ENCODE measurements around the gene NUDT14. TPM values are rescaled to one million over a fixed set of nuclear protein-coding genes. Genes with fewer than 3 reads are reported as not detected.

Gene NUDT14
- total and polyA plus RNA-seq, 2 of the 8 experiments (the other 6 are each of a cell fraction or from before 2014, with no cell fraction given): 25.5 to 33.3 TPM

DNA sequence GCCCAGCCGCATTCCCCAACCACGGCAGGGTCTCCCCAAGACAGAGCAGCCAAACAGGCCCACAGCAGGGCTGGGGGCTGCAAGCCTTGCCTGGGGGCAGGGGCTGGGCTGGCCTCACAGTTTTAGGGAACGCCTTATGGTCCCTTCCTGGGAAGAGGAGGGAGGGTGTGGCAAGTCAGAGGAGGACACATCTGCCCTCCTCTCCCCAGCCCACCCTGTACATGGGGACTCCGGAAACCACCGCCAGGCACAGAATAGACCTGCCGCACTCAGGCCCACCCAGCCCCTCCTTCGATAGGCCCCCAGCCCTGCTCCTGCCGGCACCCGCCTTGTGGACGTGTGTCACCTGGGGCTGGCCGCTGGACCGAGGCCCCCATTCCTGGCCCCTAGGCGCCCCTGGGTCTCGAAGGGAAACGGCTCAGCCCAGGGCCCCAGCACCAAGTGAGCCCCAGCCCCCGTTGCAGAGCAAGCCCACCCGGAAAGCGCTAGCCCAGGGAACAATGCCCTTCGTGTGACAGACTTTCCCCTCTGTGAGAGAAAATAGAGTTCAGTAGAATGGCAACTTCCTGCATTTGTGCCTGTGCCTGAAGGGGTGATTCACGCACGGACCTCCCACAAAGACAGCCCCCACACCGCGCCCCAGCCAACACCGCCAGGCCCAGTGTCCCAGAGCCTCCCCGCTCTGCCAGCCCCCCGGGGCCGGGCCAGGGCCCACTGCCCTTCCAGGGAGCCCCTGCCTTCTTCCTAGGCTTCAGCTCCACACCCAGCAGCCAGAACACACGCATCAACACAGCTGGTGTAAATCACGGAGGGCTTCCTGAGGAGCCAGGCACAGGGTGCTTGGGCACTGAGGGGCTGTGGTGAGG is 12.0 kb upstream of the NUDT14 start:
- no peak overlapping the region for H2BK120ac ChIP-seq (replicated peaks; ENCODE audit: low read depth, low read length)
- peak overlapping the region; percentile 11; the same call in 1 of the 2 replicates for H4K8ac ChIP-seq (ENCODE audit: extremely low read depth, insufficient read depth, low read length)
- peak overlapping the region; percentile 94 for H3K4ac ChIP-seq (replicated peaks; ENCODE audit: insufficient read length, low read depth, low read length)
- no peak overlapping the region for H2AFZ ChIP-seq (ENCODE audit: low read length)
- H3K79me2 ChIP-seq (ENCODE audit: control insufficient read depth in 1 of 2, insufficient read depth in 2 of 2, low read length in 2 of 2): no peaks in the 10 kb centered on the region
- no peaks in the 10 kb centered on the region for H3K79me1 ChIP-seq (ENCODE audit: low read depth, low read length)
- H3K9ac ChIP-seq (replicated peaks in 1 of 4; ENCODE audit: extremely low read depth in 1 of 4, low read depth in 3 of 4, low read length in 3 of 4): no peak overlapping the region
- peaks cover 0 to 3% of the 10 kb centered on the region in 2 experiments; a peak in 1 of 4 replicates for H3K9me3 ChIP-seq (ENCODE audit: insufficient read depth in 2 of 2, low read depth in 1 of 2, low read length in 1 of 2)
- POLR2A ChIA-PET (ENCODE audit: partially characterized antibody): interaction anchor here (0.6 to 1.5 kb wide), 2 partner anchors 17 to 21 kb away, joined by 3 read pairs; no protein-coding TSS in a partner anchor
- TF ChIP-seq RAD21 (IDR thresholded peaks at IDR 0.05 in 1 of 2, conservative IDR thresholded peaks at IDR 0.05 in 1 of 2; ENCODE audit: low read depth in 2 of 2, low read length in 2 of 2) (no peak), RBBP5 (IDR thresholded peaks at IDR 0.05; ENCODE audit: borderline replicate concordance, low read depth, low read length) (no peak)
- H2AK5ac ChIP-seq (ENCODE audit: low read depth, low read length): no peak overlapping the region
- H4K91ac ChIP-seq (replicated peaks; ENCODE audit: insufficient read length, low read length): peak overlapping the region; percentile 65
- H4K20me1 ChIP-seq (replicated peaks in 1 of 2; ENCODE audit: control insufficient read depth in 1 of 2, insufficient read depth in 2 of 2, low read length in 2 of 2): peaks cover 0 to 2% of the 10 kb centered on the region in 2 experiments
- H3K56ac ChIP-seq (replicated peaks; ENCODE audit: insufficient read length, low read depth, low read length): no peak overlapping the region
- no peak overlapping the region for H3K4me2 ChIP-seq (ENCODE audit: insufficient read depth in 1 of 2, low read depth in 2 of 2, low read length in 2 of 2)
- H3K4me3 ChIP-seq (ENCODE audit: extremely low read depth in 1 of 4, insufficient read depth in 2 of 4, low read depth in 3 of 4, low read length in 4 of 4): no peak overlapping the region
- no peak for FAIRE-seq
- no peak overlapping the region for H2BK15ac ChIP-seq (ENCODE audit: low read length)
- CTCF ChIA-PET (ENCODE audit: partially characterized antibody): interaction anchor here (1.0 to 3.1 kb wide), 8 partner anchors 9 to 158 kb away, joined by 3 to 25 read pairs (median 10); partner anchors contain the start of gene JAG2
- H2BK12ac ChIP-seq (ENCODE audit: low read depth, low read length): peak overlapping the region; percentile 50; the same call in 1 of the 2 replicates
- H3K27ac ChIP-seq (ENCODE audit: low read depth, low read length): no peak overlapping the region
- H3K27me3 ChIP-seq (replicated peaks in 1 of 4; ENCODE audit: control insufficient read depth in 3 of 4, extremely low read depth in 1 of 4, insufficient read depth in 3 of 4, low read length in 3 of 4): peaks cover 0 to 34% (median 17%) of the 10 kb centered on the region in 4 experiments; a peak in 5 of 7 replicates
- peaks cover 0 to 21% (median 9%) of the 10 kb centered on the region in 4 experiments; a peak in 5 of 7 replicates for H3K4me1 ChIP-seq (replicated peaks in 1 of 4; ENCODE audit: control insufficient read depth in 3 of 4, insufficient read depth in 4 of 4, low read length in 3 of 4)
- no peaks in the 10 kb centered on the region for H3K36me3 ChIP-seq (ENCODE audit: control insufficient read depth in 2 of 4, insufficient read depth in 4 of 4, low read length in 3 of 4)
- peak overlapping the region; percentile 60; the same call in 1 of the 2 replicates for H2BK5ac ChIP-seq (ENCODE audit: low read depth, low read length)
- no peak overlapping the region for H3K14ac ChIP-seq (ENCODE audit: insufficient read length)
- H2BK20ac ChIP-seq (ENCODE audit: low read length): no peak overlapping the region
- H3K23me2 ChIP-seq (ENCODE audit: low read depth, low read length): peaks cover 4% of the 10 kb centered on the region; the same call in 1 of the 2 replicates
- DNase-seq (ENCODE audit: low read depth in 1 of 2, low spot score in 2 of 2): no peak
- 86% methylated on average over 23 of the region's 29 CpGs; no CpG with 5 or more reads in 1 of the 2 experiments for WGBS, 2 experiments (ENCODE audit: extremely low coverage in 1 of 2, insufficient coverage in 1 of 2, insufficient read length in 1 of 2, insufficient replicate concordance in 2 of 2, low coverage in 1 of 2, low lambda C conversion rate in 2 of 2, missing lambda C conversion rate in 1 of 2)
- H3K23ac ChIP-seq (ENCODE audit: insufficient read length): no peak overlapping the region
- H3K18ac ChIP-seq (ENCODE audit: extremely low read depth, low read length): no peak overlapping the region; the same call in none of the 2 replicates
- H4K5ac ChIP-seq (ENCODE audit: insufficient read length, low read depth, low read length): no peak overlapping the region
